CD14-positive monocyte (primary cell): ENCODE results near the gene COL4A2. TPM values are rescaled to one million over a fixed set of nuclear protein-coding genes. Genes with fewer than 3 reads are reported as not detected.

ENCODE experiments used
- DNase-seq, 3 donors: peaks; one replicate each; pipeline ENCODE4 v3.0.0-alpha.2; 2011 to 2022
- H2AFZ ChIP-seq: 2 replicates; pipeline ENCODE4 v1.6.0; 2012; ENCODE audit warnings: mild to moderate bottlenecking, low read depth, low read length, inconsistent platforms; ENCODE audit not compliant: insufficient read depth, poor library complexity, severe bottlenecking
- H3K27ac ChIP-seq, 2 donors: 1 replicate in 1 of 2; 2 replicates in 1 of 2; pipeline ENCODE4 v1.5.1; 2012 to 2013; ENCODE audit warnings: low read length in 2 of 2, control low read depth in 1 of 2, inconsistent platforms in 1 of 2, low read depth in 1 of 2, mild to moderate bottlenecking in 1 of 2
- H3K27me3 ChIP-seq, 2 donors: one replicate each; pipeline versions ENCODE4 v1.6.0 to v1.6.1; 2011 to 2013; ENCODE audit warnings: low read length in 2 of 2; ENCODE audit not compliant: control insufficient read depth in 2 of 2, insufficient read depth in 2 of 2
- H3K36me3 ChIP-seq, 2 donors: replicated peaks in 1 of 2; 1 replicate in 1 of 2; 2 replicates in 1 of 2; pipeline versions ENCODE4 v1.5.1 to v1.6.1; 2012 to 2013; ENCODE audit warnings: low read length in 2 of 2, control low read depth in 1 of 2, inconsistent platforms in 1 of 2, mild to moderate bottlenecking in 1 of 2; ENCODE audit not compliant: insufficient read depth in 2 of 2, control insufficient read depth in 1 of 2
- H3K4me1 ChIP-seq, 2 donors: 1 replicate in 1 of 2; 2 replicates in 1 of 2; pipeline versions ENCODE4 v1.5.1 to v1.6.1; 2012 to 2013; ENCODE audit warnings: low read length in 2 of 2, control low read depth in 1 of 2, inconsistent platforms in 1 of 2, mild to moderate bottlenecking in 1 of 2, moderate library complexity in 1 of 2; ENCODE audit not compliant: insufficient read depth in 2 of 2, control insufficient read depth in 1 of 2
- H3K4me2 ChIP-seq: replicated peaks from 2 replicates; pipeline ENCODE3; 2012; ENCODE audit warnings: low read length, moderate library complexity, mild to moderate bottlenecking; ENCODE audit not compliant: poor library complexity, severe bottlenecking; ENCODE audit errors: extremely low read depth
- H3K4me3 ChIP-seq, 3 experiments: fragments of 200-600 bp in 1 of 3; sonication (generic) in 1 of 3; replicated peaks in 1 of 3; 1 replicate in 2 of 3; 2 replicates in 1 of 3; pipeline ENCODE4 v1.5.1; 2011 to 2013; ENCODE audit warnings: low read length in 3 of 3, mild to moderate bottlenecking in 3 of 3, control low read depth in 2 of 3, low read depth in 2 of 3, inconsistent platforms in 1 of 3, moderate library complexity in 1 of 3
- H3K79me2 ChIP-seq: 2 replicates; pipeline ENCODE4 v1.6.0; 2012; ENCODE audit warnings: mild to moderate bottlenecking, control low read depth, inconsistent platforms, low read length, moderate library complexity; ENCODE audit not compliant: insufficient read depth
- H3K9ac ChIP-seq: 2 replicates; pipeline ENCODE4 v1.6.0; 2017; ENCODE audit warnings: low read length, mild to moderate bottlenecking; ENCODE audit not compliant: insufficient read depth, poor library complexity, severe bottlenecking
- H3K9me3 ChIP-seq, 2 donors: replicated peaks in 1 of 2; 1 replicate in 1 of 2; 2 replicates in 1 of 2; pipeline versions ENCODE4 v1.5.1 to v1.6.1; 2012 to 2013; ENCODE audit warnings: low read length in 2 of 2, control low read depth in 1 of 2; ENCODE audit not compliant: control insufficient read depth in 1 of 2, insufficient read depth in 1 of 2
- H4K20me1 ChIP-seq: 2 replicates; pipeline ENCODE4 v1.6.0; 2012; ENCODE audit warnings: mild to moderate bottlenecking, low read length, control low read depth, moderate library complexity; ENCODE audit not compliant: insufficient read depth
- H3K27ac Mint-ChIP-seq, 7 donors: one replicate each; pipeline ENCODE4 v1.8.0; 2020; ENCODE audit warnings: mild to moderate bottlenecking in 7 of 7, mixed read lengths in 7 of 7, moderate library complexity in 6 of 7, inconsistent platforms in 2 of 7
- H3K27me3 Mint-ChIP-seq, 3 donors: one replicate each; pipeline ENCODE4 v1.8.0; 2021 to 2022; ENCODE audit warnings: low read depth in 3 of 3, mild to moderate bottlenecking in 3 of 3, mixed read lengths in 3 of 3, moderate library complexity in 3 of 3, inconsistent platforms in 1 of 3
- H3K36me3 Mint-ChIP-seq, 2 donors: one replicate each; pipeline ENCODE4 v1.8.0; 2020; ENCODE audit warnings: mixed read lengths in 2 of 2, inconsistent platforms in 1 of 2, mild to moderate bottlenecking in 1 of 2
- H3K4me1 Mint-ChIP-seq: one replicate; pipeline ENCODE4 v1.8.0; 2020; ENCODE audit warnings: mild to moderate bottlenecking, mixed read lengths
- H3K4me3 Mint-ChIP-seq, 2 donors: one replicate each; pipeline ENCODE4 v1.8.0; 2020; ENCODE audit warnings: mild to moderate bottlenecking in 2 of 2, mixed read lengths in 2 of 2, moderate library complexity in 1 of 2
- H3K9me3 Mint-ChIP-seq, 7 donors: one replicate each; pipeline ENCODE4 v1.8.0; 2020 to 2022; ENCODE audit warnings: mixed read lengths in 7 of 7, mild to moderate bottlenecking in 6 of 7, moderate library complexity in 6 of 7, inconsistent platforms in 2 of 7
- CTCF ChIP-seq: fragments of 200-600 bp; IDR thresholded peaks from one replicate; pipeline ENCODE4 v1.8.0; 2022; ENCODE audit warnings: antibody characterized with exemption, mild to moderate bottlenecking
- WGBS: methylation state at CpG from one replicate; pipeline ENCODE4 v1.1.5; 2013; ENCODE audit warnings: missing lambda C conversion rate; ENCODE audit not compliant: insufficient coverage; 5-methylcytosine and 5-hydroxymethylcytosine counted together
- intact Hi-C, 2 donors: fragments of 100-400 bp; cut with micrococcal nuclease; formaldehyde crosslinking; loops; one replicate each; pipeline versions ENCODE4 v1.15.0 to v1.15.1; 2023
- polyA plus RNA-seq, 3 donors: library from polyadenylated mRNA; depleted of rRNA in 1 of 3; unstranded in 2 of 3; stranded (reverse) in 1 of 3; fragments of 300-500 nt in 2 of 3; fragments of >200 nt in 1 of 3; fragmentation: Illumina TruSeq in 2 of 3; gene quantifications; 1 replicate in 2 of 3; 2 replicates in 1 of 3; pipeline ENCODE4 v1.2.3, GENCODE V29; 2012 to 2021

The COL4A2 gene
- polyA plus RNA-seq, 3 donors, result not detected

GRCh38 chr13:110276553-110276950 lies 30.5 kb upstream of the COL4A2 start:
- H3K27ac Mint-ChIP-seq, result no peak overlapping the region
- Histone ChIP-seq H3K27me3 (peaks cover 0 to 2% of the 10 kb centered on the region in 2 donors), H3K4me3 (no peak overlapping the region), H2AFZ (no peak overlapping the region), H3K9ac (no peak overlapping the region), H4K20me1 (no peaks in the 10 kb centered on the region), H3K36me3 (no peaks in the 10 kb centered on the region), H3K4me1 (no peaks in the 10 kb centered on the region), H3K9me3 (no peaks in the 10 kb centered on the region), H3K4me2 (no peak overlapping the region), H3K79me2 (no peaks in the 10 kb centered on the region), H3K27ac (no peak overlapping the region)
- peaks cover 9 to 23% (median 12%) of the 10 kb centered on the region in 3 donors for H3K27me3 Mint-ChIP-seq
- DNase-seq, result no peak
- intact Hi-C loops, result no loop called here
- 100% methylated on average over 4 of the region's 5 CpGs for WGBS
- H3K4me1 Mint-ChIP-seq, result no peaks in the 10 kb centered on the region
- no peak for TF ChIP-seq CTCF
- no peaks in the 10 kb centered on the region for H3K36me3 Mint-ChIP-seq
- peaks cover 0 to 9% (median 0%) of the 10 kb centered on the region in 7 donors for H3K9me3 Mint-ChIP-seq
- no peak overlapping the region for H3K4me3 Mint-ChIP-seq

GRCh38 chr13:110277357-110277975 lies 29.6 kb upstream of the COL4A2 start:
- no peak overlapping the region for H3K27ac ChIP-seq
- no peak overlapping the region for H3K27ac Mint-ChIP-seq

More at GRCh38 chr13:110277357-110277975, 29.6 kb upstream of the COL4A2 start:
- H3K9me3 ChIP-seq, result no peaks in the 10 kb centered on the region
- Mint-ChIP-seq H3K4me1 (no peaks in the 10 kb centered on the region), H3K4me3 (no peak overlapping the region), H3K27me3 (peaks cover 9 to 21% (median 12%) of the 10 kb centered on the region in 3 donors), H3K36me3 (no peaks in the 10 kb centered on the region), H3K9me3 (peaks cover 0 to 10% (median 3%) of the 10 kb centered on the region in 7 donors)
- H3K79me2 ChIP-seq, result no peaks in the 10 kb centered on the region
- 0% methylated on average over 1 of the region's 5 CpGs for WGBS
- H2AFZ ChIP-seq, result no peak overlapping the region
- no peak overlapping the region for H3K4me3 ChIP-seq
- intact Hi-C loops, result no loop called here
- no peaks in the 10 kb centered on the region for H4K20me1 ChIP-seq
- peaks cover 0 to 2% of the 10 kb centered on the region in 2 donors for H3K27me3 ChIP-seq
- H3K9ac ChIP-seq, result no peak overlapping the region
- no peaks in the 10 kb centered on the region for H3K4me1 ChIP-seq
- no peak for TF ChIP-seq CTCF
- H3K36me3 ChIP-seq, result no peaks in the 10 kb centered on the region
- no peak overlapping the region for H3K4me2 ChIP-seq
- no peak for DNase-seq
